WTC11 (cell line): ENCODE results near the gene TMC5. TPM values are rescaled to one million over a fixed set of nuclear protein-coding genes. Genes with fewer than 3 reads are reported as not detected.

Source experiments
- ATAC-seq: fragments of 200-7000 bp; cut with Tn5 transposase; 2 replicates; pipeline ENCODE4 v1.10.0; 2021; ENCODE audit warnings: mild to moderate bottlenecking, moderate library complexity
- CTCF ChIA-PET: fragments of 300-600 bp; sonication (Branson Sonifier 250); formaldehyde crosslinking; loops from one replicate; lab custom pipeline; 2021; ENCODE audit warnings: antibody characterized with exemption; lab: Charles Lee
- POLR2A ChIA-PET: fragments of 350-600 bp; sonication (Branson Sonifier 250); formaldehyde crosslinking; loops from one replicate; lab custom pipeline; 2021; ENCODE audit warnings: antibody characterized with exemption; lab: Charles Lee
- DNase-seq: peaks from one replicate; pipeline ENCODE4 v3.0.0; 2021; ENCODE audit warnings: low spot score
- H3K27ac Mint-ChIP-seq: 2 replicates; pipeline ENCODE4 v1.8.0; 2021; ENCODE audit warnings: mixed read lengths
- H3K27me3 Mint-ChIP-seq: 2 replicates; pipeline ENCODE4 v1.8.0; 2021; ENCODE audit warnings: low read depth, mild to moderate bottlenecking, moderate library complexity, mixed read lengths
- H3K36me3 Mint-ChIP-seq: 2 replicates; pipeline ENCODE4 v1.8.0; 2021; ENCODE audit warnings: mixed read lengths
- H3K4me1 Mint-ChIP-seq: 2 replicates; pipeline ENCODE4 v1.8.0; 2022; ENCODE audit warnings: mixed read lengths
- H3K4me3 Mint-ChIP-seq: 2 replicates; pipeline ENCODE4 v1.8.0; 2021; ENCODE audit warnings: mild to moderate bottlenecking, moderate library complexity, mixed read lengths
- H3K9me3 Mint-ChIP-seq: 2 replicates; pipeline ENCODE4 v1.8.0; 2021; ENCODE audit warnings: mixed read lengths
- CBFB ChIP-seq: sonication (generic); formaldehyde crosslinking; IDR thresholded peaks from 2 replicates; pipeline ENCODE4 v1.8.1; 2022; ENCODE audit warnings: mild to moderate bottlenecking, low read depth, missing genetic modification reagents
- ELF4 ChIP-seq: sonication (generic); formaldehyde crosslinking; IDR thresholded peaks from 2 replicates; pipeline ENCODE4 v1.8.1; 2022; ENCODE audit warnings: low read depth, mild to moderate bottlenecking, moderate library complexity, missing genetic modification reagents
- GRHL2 ChIP-seq: fragments of 250-450 bp; sonication (Bioruptor Pico); IDR thresholded peaks from 2 replicates; pipeline ENCODE4 v1.8.0; 2022; ENCODE audit warnings: mild to moderate bottlenecking, moderate library complexity; ENCODE audit not compliant: insufficient replicate concordance, severe bottlenecking
- MXD4 ChIP-seq: fragments of 250-450 bp; sonication (Bioruptor Pico); IDR thresholded peaks from 2 replicates; pipeline ENCODE4 v1.8.0; 2021; ENCODE audit warnings: mild to moderate bottlenecking, moderate library complexity, borderline replicate concordance
- PRRX2 ChIP-seq: fragments of 250-450 bp; sonication (Bioruptor Pico); IDR thresholded peaks from 2 replicates; pipeline ENCODE4 v1.8.0; 2021; ENCODE audit warnings: mild to moderate bottlenecking
- RELA ChIP-seq: sonication (generic); formaldehyde crosslinking; IDR thresholded peaks from 2 replicates; pipeline ENCODE4 v1.8.1; 2022; ENCODE audit warnings: missing genetic modification reagents, mild to moderate bottlenecking, borderline replicate concordance
- RORB ChIP-seq: fragments of 250-450 bp; sonication (Bioruptor Pico); IDR thresholded peaks from 2 replicates; pipeline ENCODE4 v1.9.0; 2021; ENCODE audit warnings: mild to moderate bottlenecking
- ZNF121 ChIP-seq: sonication (generic); formaldehyde crosslinking; IDR thresholded peaks from 2 replicates; pipeline ENCODE4 v1.8.0; 2023; ENCODE audit warnings: missing genetic modification reagents
- ZNF423 ChIP-seq: fragments of 250-450 bp; sonication (Bioruptor Pico); IDR thresholded peaks from 2 replicates; pipeline ENCODE4 v2.1.2; 2022; ENCODE audit warnings: mild to moderate bottlenecking, moderate library complexity
- total RNA-seq: library from RNA; stranded (reverse); gene quantifications from 3 replicates; pipeline ENCODE4 v1.2.3, GENCODE V29; 2021
- TF ChIP-seq, protein P1 (sequence below): fragments of 250-450 bp; sonication (Bioruptor Pico); conservative IDR thresholded peaks from 2 replicates; pipeline ENCODE4 v1.9.0; 2021; ENCODE audit warnings: mild to moderate bottlenecking
- TF ChIP-seq, protein P2 (sequence below): sonication (generic); formaldehyde crosslinking; IDR thresholded peaks from 2 replicates; pipeline ENCODE4 v1.8.1; 2023; ENCODE audit warnings: mild to moderate bottlenecking, moderate library complexity, missing genetic modification reagents
- TF ChIP-seq, protein P3 (sequence below): fragments of 250-450 bp; sonication (Bioruptor Pico); IDR thresholded peaks from 2 replicates; pipeline ENCODE4 v1.9.0; 2021; ENCODE audit warnings: mild to moderate bottlenecking, borderline replicate concordance
- TF ChIP-seq, protein P4 (sequence below): sonication (generic); formaldehyde crosslinking; IDR thresholded peaks from 2 replicates; pipeline ENCODE4 v1.8.1; 2023; ENCODE audit warnings: mild to moderate bottlenecking, missing genetic modification reagents
- TF ChIP-seq, protein P5 (sequence below): fragments of 250-450 bp; sonication (Bioruptor Pico); IDR thresholded peaks from 2 replicates; pipeline ENCODE4 v1.9.0; 2021; ENCODE audit warnings: mild to moderate bottlenecking

The TMC5 gene
- total RNA-seq, 1 experiment from 2014 or later = 3.1 TPM

DNA sequence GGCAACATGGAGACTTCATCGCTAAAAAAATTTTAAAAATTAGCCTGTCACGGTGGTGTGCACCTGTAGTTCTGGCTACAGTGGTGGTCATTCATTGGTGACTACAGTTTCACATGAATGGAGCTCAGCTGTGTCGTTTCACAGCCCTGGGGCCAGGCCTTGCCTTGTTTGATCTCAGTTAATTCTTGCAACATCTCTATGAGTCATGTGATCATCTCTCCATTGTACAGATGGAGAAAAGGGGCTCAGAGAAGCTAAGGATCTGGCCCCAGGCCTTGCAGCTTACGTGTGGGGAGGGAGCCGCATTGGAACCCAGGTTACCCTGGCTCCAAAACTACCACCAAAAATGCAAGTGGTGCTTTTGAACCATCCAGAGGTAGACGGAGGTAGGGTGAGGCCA is 54.8 kb downstream of the TMC5 start (continued):
- TF ChIP-seq, protein P1, sequence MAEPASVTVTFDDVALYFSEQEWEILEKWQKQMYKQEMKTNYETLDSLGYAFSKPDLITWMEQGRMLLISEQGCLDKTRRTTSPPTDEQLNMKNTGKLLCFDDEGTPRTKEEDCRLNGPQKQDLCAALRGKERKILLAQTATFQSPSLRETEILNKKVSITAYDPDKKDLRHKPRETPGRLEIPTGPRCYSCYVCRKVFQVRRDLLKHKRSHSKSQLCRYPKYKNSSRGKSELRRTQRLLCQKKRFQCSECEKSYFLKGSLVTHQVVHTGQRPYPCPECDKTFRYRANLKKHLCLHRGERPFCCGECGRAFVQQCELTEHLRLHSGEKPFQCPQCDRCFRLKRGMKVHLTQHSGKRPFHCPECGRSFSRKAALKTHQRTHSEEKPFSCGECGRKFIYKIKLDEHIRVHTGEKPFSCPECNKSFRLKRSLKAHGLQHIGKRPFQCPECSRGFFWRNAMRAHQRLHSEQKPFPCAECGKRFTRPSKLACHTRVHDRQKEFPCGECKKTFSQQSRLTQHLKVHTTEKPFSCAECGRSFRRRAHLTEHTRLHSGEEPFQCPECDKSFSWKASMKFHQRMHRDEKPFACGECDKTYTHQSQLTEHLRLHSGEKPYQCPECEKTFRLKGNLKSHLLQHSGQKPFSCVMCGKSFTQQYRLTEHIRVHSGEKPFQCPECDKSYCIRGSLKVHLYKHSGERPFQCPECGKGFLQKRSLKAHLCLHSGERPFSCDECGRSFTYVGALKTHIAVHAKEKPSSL (CRISPR knock-in tag) = no peak
- TF ChIP-seq PRRX2 = no peak
- no peak for TF ChIP-seq ZNF121 (CRISPR knock-in tag)
- TF ChIP-seq, protein P2, sequence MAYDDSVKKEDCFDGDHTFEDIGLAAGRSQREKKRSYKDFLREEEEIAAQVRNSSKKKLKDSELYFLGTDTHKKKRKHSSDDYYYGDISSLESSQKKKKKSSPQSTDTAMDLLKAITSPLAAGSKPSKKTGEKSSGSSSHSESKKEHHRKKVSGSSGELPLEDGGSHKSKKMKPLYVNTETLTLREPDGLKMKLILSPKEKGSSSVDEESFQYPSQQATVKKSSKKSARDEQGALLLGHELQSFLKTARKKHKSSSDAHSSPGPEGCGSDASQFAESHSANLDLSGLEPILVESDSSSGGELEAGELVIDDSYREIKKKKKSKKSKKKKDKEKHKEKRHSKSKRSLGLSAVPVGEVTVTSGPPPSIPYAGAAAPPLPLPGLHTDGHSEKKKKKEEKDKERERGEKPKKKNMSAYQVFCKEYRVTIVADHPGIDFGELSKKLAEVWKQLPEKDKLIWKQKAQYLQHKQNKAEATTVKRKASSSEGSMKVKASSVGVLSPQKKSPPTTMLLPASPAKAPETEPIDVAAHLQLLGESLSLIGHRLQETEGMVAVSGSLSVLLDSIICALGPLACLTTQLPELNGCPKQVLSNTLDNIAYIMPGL (CRISPR knock-in tag) = no peak
- TF ChIP-seq, protein P3, sequence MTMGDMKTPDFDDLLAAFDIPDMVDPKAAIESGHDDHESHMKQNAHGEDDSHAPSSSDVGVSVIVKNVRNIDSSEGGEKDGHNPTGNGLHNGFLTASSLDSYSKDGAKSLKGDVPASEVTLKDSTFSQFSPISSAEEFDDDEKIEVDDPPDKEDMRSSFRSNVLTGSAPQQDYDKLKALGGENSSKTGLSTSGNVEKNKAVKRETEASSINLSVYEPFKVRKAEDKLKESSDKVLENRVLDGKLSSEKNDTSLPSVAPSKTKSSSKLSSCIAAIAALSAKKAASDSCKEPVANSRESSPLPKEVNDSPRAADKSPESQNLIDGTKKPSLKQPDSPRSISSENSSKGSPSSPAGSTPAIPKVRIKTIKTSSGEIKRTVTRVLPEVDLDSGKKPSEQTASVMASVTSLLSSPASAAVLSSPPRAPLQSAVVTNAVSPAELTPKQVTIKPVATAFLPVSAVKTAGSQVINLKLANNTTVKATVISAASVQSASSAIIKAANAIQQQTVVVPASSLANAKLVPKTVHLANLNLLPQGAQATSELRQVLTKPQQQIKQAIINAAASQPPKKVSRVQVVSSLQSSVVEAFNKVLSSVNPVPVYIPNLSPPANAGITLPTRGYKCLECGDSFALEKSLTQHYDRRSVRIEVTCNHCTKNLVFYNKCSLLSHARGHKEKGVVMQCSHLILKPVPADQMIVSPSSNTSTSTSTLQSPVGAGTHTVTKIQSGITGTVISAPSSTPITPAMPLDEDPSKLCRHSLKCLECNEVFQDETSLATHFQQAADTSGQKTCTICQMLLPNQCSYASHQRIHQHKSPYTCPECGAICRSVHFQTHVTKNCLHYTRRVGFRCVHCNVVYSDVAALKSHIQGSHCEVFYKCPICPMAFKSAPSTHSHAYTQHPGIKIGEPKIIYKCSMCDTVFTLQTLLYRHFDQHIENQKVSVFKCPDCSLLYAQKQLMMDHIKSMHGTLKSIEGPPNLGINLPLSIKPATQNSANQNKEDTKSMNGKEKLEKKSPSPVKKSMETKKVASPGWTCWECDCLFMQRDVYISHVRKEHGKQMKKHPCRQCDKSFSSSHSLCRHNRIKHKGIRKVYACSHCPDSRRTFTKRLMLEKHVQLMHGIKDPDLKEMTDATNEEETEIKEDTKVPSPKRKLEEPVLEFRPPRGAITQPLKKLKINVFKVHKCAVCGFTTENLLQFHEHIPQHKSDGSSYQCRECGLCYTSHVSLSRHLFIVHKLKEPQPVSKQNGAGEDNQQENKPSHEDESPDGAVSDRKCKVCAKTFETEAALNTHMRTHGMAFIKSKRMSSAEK (CRISPR knock-in tag) = no peak
- TF ChIP-seq, protein P4, sequence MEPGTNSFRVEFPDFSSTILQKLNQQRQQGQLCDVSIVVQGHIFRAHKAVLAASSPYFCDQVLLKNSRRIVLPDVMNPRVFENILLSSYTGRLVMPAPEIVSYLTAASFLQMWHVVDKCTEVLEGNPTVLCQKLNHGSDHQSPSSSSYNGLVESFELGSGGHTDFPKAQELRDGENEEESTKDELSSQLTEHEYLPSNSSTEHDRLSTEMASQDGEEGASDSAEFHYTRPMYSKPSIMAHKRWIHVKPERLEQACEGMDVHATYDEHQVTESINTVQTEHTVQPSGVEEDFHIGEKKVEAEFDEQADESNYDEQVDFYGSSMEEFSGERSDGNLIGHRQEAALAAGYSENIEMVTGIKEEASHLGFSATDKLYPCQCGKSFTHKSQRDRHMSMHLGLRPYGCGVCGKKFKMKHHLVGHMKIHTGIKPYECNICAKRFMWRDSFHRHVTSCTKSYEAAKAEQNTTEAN (CRISPR knock-in tag) = no peak
- no peak for TF ChIP-seq RELA (CRISPR knock-in tag)
- TF ChIP-seq, protein P5, sequence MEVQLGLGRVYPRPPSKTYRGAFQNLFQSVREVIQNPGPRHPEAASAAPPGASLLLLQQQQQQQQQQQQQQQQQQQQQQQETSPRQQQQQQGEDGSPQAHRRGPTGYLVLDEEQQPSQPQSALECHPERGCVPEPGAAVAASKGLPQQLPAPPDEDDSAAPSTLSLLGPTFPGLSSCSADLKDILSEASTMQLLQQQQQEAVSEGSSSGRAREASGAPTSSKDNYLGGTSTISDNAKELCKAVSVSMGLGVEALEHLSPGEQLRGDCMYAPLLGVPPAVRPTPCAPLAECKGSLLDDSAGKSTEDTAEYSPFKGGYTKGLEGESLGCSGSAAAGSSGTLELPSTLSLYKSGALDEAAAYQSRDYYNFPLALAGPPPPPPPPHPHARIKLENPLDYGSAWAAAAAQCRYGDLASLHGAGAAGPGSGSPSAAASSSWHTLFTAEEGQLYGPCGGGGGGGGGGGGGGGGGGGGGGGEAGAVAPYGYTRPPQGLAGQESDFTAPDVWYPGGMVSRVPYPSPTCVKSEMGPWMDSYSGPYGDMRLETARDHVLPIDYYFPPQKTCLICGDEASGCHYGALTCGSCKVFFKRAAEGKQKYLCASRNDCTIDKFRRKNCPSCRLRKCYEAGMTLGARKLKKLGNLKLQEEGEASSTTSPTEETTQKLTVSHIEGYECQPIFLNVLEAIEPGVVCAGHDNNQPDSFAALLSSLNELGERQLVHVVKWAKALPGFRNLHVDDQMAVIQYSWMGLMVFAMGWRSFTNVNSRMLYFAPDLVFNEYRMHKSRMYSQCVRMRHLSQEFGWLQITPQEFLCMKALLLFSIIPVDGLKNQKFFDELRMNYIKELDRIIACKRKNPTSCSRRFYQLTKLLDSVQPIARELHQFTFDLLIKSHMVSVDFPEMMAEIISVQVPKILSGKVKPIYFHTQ = no peak
- TF ChIP-seq GRHL2 (CRISPR knock-in tag) = no peak

DNA sequence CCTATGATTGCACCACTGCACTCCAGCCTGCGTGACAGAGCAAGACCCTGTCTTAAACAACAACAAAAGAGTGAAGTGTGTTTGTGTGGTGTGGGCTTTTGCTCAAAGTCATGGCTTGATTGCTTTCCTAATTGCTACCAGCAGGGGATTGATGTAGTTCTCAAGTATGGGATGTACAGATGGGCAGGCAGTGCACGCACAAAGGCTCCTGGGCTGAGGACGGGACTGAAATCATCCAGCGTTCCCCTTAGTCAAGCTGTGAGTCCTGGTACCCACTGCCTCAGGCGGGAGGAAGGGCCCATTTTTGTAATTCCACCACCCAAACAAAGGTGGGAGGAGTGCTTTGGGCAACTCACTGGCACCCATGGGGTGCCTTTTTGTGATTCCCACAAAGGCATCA is 56.9 kb downstream of the TMC5 start:
- Mint-ChIP-seq H3K4me3 (no peak overlapping the region), H3K36me3 (peaks cover 2% of the 10 kb centered on the region; the same call in 1 of the 2 replicates), H3K27me3 (no peaks in the 10 kb centered on the region), H3K27ac (no peak overlapping the region), H3K9me3 (peaks cover 8% of the 10 kb centered on the region; the same call in 1 of the 2 replicates), H3K4me1 (peaks cover 3% of the 10 kb centered on the region; the same call in 1 of the 2 replicates)
- DNase-seq (no peak), ATAC-seq (no peak)
- CTCF ChIA-PET = no interaction called here
- TF ChIP-seq, protein P1 (CRISPR knock-in tag) = no peak
- TF ChIP-seq, protein P5 = no peak
- TF ChIP-seq ELF4 (no peak), ZNF423 (CRISPR knock-in tag) (no peak), CBFB (CRISPR knock-in tag) (no peak), GRHL2 (CRISPR knock-in tag) (no peak), RORB (no peak), MXD4 (CRISPR knock-in tag) (no peak)
- POLR2A ChIA-PET = no interaction called here
